Transverse colon (tissue), 4 donors: ENCODE measurements around the gene MYADM.
"Not testable (repeated sequence)": the region's sequence is repeated elsewhere in the genome, so short reads cannot be mapped to it uniquely, and the experiment has no call there.

ENCODE experiments used
- CTCF ChIP-seq, 5 experiments: fragments of 200-600 bp in 3 of 5; fragments of 450-650 bp in 2 of 5; sonication (generic) in 3 of 5; IDR thresholded peaks; 1 replicate in 2 of 5; 2 replicates in 3 of 5; pipeline ENCODE4 v1.5.1; 2016 to 2017; ENCODE audit warnings: antibody characterized with exemption in 5 of 5, inconsistent platforms in 3 of 5, mild to moderate bottlenecking in 2 of 5, moderate library complexity in 1 of 5
- EP300 ChIP-seq: sonication (generic); formaldehyde crosslinking; IDR thresholded peaks from one replicate; pipeline ENCODE4 v1.6.1; 2017; ENCODE audit warnings: antibody characterized with exemption, low read depth
- POLR2A ChIP-seq: fragments of 450-650 bp; IDR thresholded peaks from one replicate; pipeline ENCODE4 v1.6.1; 2016; ENCODE audit warnings: antibody characterized with exemption, mild to moderate bottlenecking, moderate library complexity
- POLR2AphosphoS5 ChIP-seq, 3 donors: sonication (generic); formaldehyde crosslinking; IDR thresholded peaks; one replicate each; pipeline ENCODE4 v1.6.1; 2016; ENCODE audit warnings: antibody characterized with exemption in 3 of 3

- TF ChIP-seq POLR2A; CTCF (IDR thresholded peaks at IDR 0.05); POLR2AphosphoS5 (IDR thresholded peaks at IDR 0.05); EP300: not testable (repeated sequence)
Observed at GRCh38 chr19:53832861-53833260, 34.8 kb upstream of the MYADM start.
